Calu3 (cell line): ENCODE results near the gene PTPN18. TPM values are rescaled to one million over a fixed set of nuclear protein-coding genes. Genes with fewer than 3 reads are reported as not detected.

Source experiments
- Bru-seq: library from RNA; stranded (reverse); fragments of 400-500 nt; gene quantifications from one replicate; lab custom pipeline; 2021; lab: Mats Ljungman, UMichigan
- BruChase-seq, 2 experiments: library from RNA; stranded (reverse); fragments of 400-500 nt; gene quantifications; one replicate each; lab custom pipeline; 2021; lab: Mats Ljungman, UMichigan
- BruUV-seq: library from RNA; stranded (reverse); fragments of 400-500 nt; replicated peaks from 2 replicates; lab custom pipeline; 2021; lab: Mats Ljungman, UMichigan
- CTCF ChIA-PET: fragments of 300-600 bp; sonication (Branson Sonifier 250); formaldehyde crosslinking; loops from one replicate; lab custom pipeline; 2022; ENCODE audit warnings: antibody characterized with exemption; lab: Charles Lee
- DNase-seq: peaks from one replicate; pipeline ENCODE4 v3.0.0; 2022
- H3K27ac Mint-ChIP-seq: one replicate; pipeline ENCODE4 v1.8.0; 2022; ENCODE audit warnings: mixed read lengths; ENCODE audit not compliant: unreplicated experiment
- H3K27me3 Mint-ChIP-seq: one replicate; pipeline ENCODE4 v1.8.0; 2022; ENCODE audit warnings: mixed read lengths; ENCODE audit not compliant: unreplicated experiment
- H3K36me3 Mint-ChIP-seq: one replicate; pipeline ENCODE4 v1.8.0; 2022; ENCODE audit warnings: mild to moderate bottlenecking, moderate library complexity, mixed read lengths; ENCODE audit not compliant: insufficient read depth, unreplicated experiment
- H3K4me1 Mint-ChIP-seq: one replicate; pipeline ENCODE4 v1.8.0; 2022; ENCODE audit warnings: mild to moderate bottlenecking, low read depth, mixed read lengths; ENCODE audit not compliant: unreplicated experiment
- H3K4me3 Mint-ChIP-seq: one replicate; pipeline ENCODE4 v1.8.0; 2022; ENCODE audit warnings: mild to moderate bottlenecking, low read depth, moderate library complexity, mixed read lengths; ENCODE audit not compliant: unreplicated experiment
- H3K9me3 Mint-ChIP-seq: one replicate; pipeline ENCODE4 v1.8.0; 2022; ENCODE audit warnings: low read depth, mixed read lengths; ENCODE audit not compliant: unreplicated experiment
- CTCF ChIP-seq: fragments of 200-600 bp; IDR thresholded peaks from one replicate; pipeline ENCODE4 v1.8.0; 2022; ENCODE audit warnings: antibody characterized with exemption; ENCODE audit not compliant: unreplicated experiment
- intact Hi-C: fragments of 100-400 bp; cut with micrococcal nuclease; formaldehyde crosslinking; loops from one replicate; pipeline ENCODE4 v1.10.0; 2022; ENCODE audit not compliant: unreplicated experiment
- long read RNA-seq: library from polyadenylated mRNA; stranded (forward); transcript quantifications from one replicate; pipeline ENCODE4 v2.0.0, GENCODE V29; 2022
- total RNA-seq: library from RNA; stranded (reverse); gene quantifications from 2 replicates; pipeline ENCODE4 v1.2.3, GENCODE V29; 2022

PTPN18 gene
- total RNA-seq: 62.9 and 66.0 TPM in 2 replicates
- Bru-seq, nascent RNA: percentile 73 among the genes with signal in this experiment
- BruChase-seq, experiment 1, labeled RNA remaining after a 6-hour chase: percentile 89 among the genes with signal in this experiment
- BruChase-seq, experiment 2, labeled RNA remaining after a 2-hour chase: percentile 91 among the genes with signal in this experiment
- long read RNA-seq, partial matches to known transcripts: 1 of 25 reads
- long read RNA-seq, other reads (novel, unspliced or antisense): 12 of 25 reads

GRCh38 chr2:130355578-130356431 lies at the start of gene PTPN18:
Gene PTPN18, plus strand, starts transcription at chr2:130356056. Its CDS starts 52 bp downstream, at chr2:130356108.
- H3K4me1 Mint-ChIP-seq: peaks cover 15% of the 10 kb centered on the region
- H3K36me3 Mint-ChIP-seq: peaks cover 27% of the 10 kb centered on the region
- CTCF ChIA-PET: interaction anchor here (0.7 to 1.7 kb wide), 3 partner anchors 14 to 710 kb away, joined by 4 to 15 read pairs (median 6); partner anchors contain the start of gene IMP4
- no peak for TF ChIP-seq CTCF
- no peaks in the 10 kb centered on the region for H3K9me3 Mint-ChIP-seq
- H3K27me3 Mint-ChIP-seq: no peaks in the 10 kb centered on the region
- peak within 1 kb of the TSS; percentile 99 for H3K4me3 Mint-ChIP-seq
- intact Hi-C loops: no loop called here
- no TSS peak for BruUV-seq
- peak; percentile 88 for DNase-seq
- peak within 1 kb of the TSS; percentile 64 for H3K27ac Mint-ChIP-seq

- H3K4me1 Mint-ChIP-seq: no peaks in the 10 kb centered on the region
- TF ChIP-seq CTCF: no peak
- no peaks in the 10 kb centered on the region for H3K9me3 Mint-ChIP-seq
- no peaks in the 10 kb centered on the region for H3K36me3 Mint-ChIP-seq
- DNase-seq: no peak
- CTCF ChIA-PET: no interaction called here
- intact Hi-C loops: no loop called here
- no peak overlapping the region for H3K4me3 Mint-ChIP-seq
- H3K27ac Mint-ChIP-seq: no peak overlapping the region
- peaks cover 8% of the 10 kb centered on the region for H3K27me3 Mint-ChIP-seq
- BruUV-seq: no TSS peak
Measured at GRCh38 chr2:130307850-130308249, 48.0 kb upstream of the PTPN18 start.

GRCh38 chr2:130310881-130311280 lies 45.0 kb upstream of the PTPN18 start:
- CTCF ChIA-PET: no interaction called here
- no peaks in the 10 kb centered on the region for H3K27me3 Mint-ChIP-seq
- H3K27ac Mint-ChIP-seq: no peak overlapping the region

More at GRCh38 chr2:130310881-130311280, 45.0 kb upstream of the PTPN18 start:
- Mint-ChIP-seq H3K9me3 (no peaks in the 10 kb centered on the region), H3K4me1 (no peaks in the 10 kb centered on the region), H3K4me3 (no peak overlapping the region), H3K36me3 (no peaks in the 10 kb centered on the region)
- BruUV-seq: no TSS peak
- intact Hi-C loops: no loop called here
- no peak for TF ChIP-seq CTCF
- DNase-seq: no peak
